ENCODE data around the gene SLC7A6OS.

- TF ChIP-seq EP300 (IDR thresholded peaks at IDR 0.05) (no peak), POLR2A (IDR thresholded peaks at IDR 0.05) (no peak)
Observed at GRCh38 chr16:68269793-68270192, 41.0 kb downstream of the SLC7A6OS start.

Measured in tibial nerve (tissue), 3 donors.